GM19238 (cell line): Measurements from ENCODE around the gene DGUOK.
"Not testable (repeated sequence)": the region's sequence is repeated elsewhere in the genome, so short reads cannot be mapped to it uniquely, and the experiment has no call there.

Experiments used
- DNase-seq: peaks from one replicate; pipeline ENCODE4 v3.0.0; 2011; ENCODE audit warnings: low spot score; ENCODE audit not compliant: insufficient read length

Gene DGUOK

GRCh38 chr2:73926493-73927327 lies at the start of gene DGUOK:
DGUOK (plus strand) TSS chr2:73926880; CDS start chr2:73926911, 31 bp downstream.
- peak; percentile 91 for DNase-seq

DNA sequence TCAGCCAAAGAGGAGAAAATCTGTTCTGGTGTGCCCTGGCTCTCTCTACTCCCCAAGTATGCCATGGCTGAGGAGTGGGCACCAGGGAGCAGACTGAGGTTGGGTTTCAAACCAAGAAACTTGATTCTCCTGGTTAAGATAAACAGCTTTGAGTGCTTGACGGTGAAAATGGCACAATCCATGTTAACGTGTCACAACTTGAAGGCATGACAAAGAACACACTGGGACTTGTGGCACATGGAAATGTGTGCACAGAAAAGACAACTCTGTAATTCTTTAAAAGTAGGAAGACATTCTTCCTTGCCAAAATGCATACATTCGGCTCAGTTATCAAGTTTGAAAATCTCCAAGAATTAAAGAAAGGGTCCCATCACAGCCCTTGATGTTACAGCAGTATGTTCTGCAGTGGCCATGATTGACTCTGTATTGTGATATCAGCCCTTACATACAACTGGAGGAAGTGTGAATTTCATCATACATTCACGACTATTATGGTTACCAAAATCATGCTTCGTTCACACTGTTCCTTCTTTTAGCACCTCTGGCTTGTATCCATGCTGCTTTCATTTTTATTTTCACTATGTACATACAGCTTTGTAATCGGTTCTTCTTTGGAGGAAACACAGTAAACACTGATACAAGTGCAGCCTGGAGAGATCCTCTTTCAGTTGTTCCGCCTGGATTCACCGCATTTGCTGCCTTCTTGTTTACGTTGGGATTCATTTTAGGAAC lies 49.4 kb upstream of the DGUOK start:
- no peak for DNase-seq

DNA sequence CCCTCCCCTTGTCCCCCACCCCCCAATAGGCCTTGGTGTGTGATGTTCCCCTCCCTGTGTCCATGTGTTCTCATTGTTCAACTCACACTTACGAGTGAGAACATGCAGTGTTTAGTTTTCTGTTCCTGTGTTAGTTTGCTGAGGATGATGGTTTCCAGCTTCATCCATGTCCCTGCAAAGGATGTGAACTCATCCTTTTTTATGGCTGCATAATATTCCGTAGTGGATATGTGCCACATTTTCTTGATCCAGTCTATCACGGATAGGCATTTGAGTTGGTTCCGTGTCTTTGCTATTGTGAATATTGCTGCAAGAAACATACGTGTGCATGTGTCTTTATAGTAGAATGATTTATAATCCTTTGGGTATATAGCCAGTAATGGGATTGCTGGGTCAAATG lies 48.7 kb upstream of the DGUOK start:
- DNase-seq, result not testable (repeated sequence)

DNA sequence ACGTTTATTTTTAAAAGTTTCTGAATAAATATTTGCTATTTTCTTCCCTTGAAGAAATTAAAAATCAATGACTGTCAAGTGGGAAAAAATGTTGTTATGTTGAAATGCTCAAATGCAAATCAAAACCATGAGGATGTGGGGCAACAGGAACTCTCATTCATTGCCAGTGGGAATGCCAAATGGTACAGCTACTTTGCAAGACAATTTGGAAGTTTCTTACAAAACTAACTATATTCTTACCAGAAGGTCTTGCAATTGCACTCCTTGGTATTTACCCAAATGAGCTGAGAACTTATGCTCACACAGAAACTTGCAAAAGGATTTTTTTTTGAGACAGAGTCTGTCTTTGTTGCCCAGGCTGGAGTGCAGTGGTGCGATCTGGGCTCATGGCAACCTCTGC lies 41.3 kb upstream of the DGUOK start:
- no peak for DNase-seq

GRCh38 chr2:73886357-73886756 lies 40.3 kb upstream of the DGUOK start:
- DNase-seq, result no peak

DNA sequence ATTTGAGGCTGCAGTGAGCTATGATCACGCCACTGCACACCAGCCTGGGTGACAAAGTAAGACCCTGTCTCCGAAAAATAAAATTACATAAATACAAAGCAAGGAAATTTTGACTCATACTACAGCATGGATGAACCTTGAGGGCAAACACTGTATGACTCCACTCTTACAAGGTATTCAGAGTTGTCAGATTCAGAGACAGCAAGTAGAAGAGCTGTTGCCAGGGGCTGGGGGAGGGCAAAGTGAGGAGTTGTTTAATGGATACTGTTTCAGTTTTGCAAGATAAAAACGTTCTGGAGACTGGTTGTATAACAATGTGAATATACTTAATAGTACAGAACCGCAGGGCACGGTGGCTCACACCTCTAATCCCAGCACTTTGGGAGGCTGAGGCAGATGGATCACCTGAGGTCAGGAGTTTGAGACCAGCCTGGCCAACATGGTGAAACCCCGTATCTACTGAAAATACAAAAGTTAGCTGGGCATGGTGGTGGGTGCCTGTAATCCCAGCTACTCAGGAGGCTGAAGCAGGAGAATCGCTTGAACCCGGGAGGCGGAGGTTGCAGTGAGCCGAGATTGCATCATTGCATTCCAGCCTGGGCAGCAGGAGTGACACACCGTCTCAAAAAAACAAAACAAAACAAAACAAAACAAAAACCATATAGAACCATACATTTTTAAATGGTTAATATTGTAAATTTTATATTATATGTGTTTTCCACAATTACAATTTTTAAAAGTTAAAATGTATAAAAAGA lies 38.9 kb upstream of the DGUOK start:
- not testable (repeated sequence) for DNase-seq

DNA sequence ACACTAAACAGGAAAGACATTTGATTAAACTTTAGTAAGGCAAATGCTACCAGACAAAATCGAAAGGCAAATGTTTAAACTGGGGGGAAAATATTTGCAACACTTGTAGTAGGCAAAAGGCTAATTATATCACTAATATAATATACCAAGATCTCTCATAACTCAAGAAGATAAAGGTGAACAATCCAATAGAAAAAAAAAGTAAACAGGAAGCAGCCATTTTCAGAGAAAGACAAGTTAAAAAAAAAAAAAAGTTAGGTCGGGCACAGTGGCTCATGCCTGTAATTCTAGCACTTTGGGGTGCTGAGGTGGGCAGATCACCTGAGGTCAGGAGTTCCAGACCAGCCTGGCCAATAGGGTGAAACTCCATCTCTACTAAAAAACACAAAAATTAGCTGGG lies 38.3 kb upstream of the DGUOK start:
- DNase-seq, result no peak

DNA sequence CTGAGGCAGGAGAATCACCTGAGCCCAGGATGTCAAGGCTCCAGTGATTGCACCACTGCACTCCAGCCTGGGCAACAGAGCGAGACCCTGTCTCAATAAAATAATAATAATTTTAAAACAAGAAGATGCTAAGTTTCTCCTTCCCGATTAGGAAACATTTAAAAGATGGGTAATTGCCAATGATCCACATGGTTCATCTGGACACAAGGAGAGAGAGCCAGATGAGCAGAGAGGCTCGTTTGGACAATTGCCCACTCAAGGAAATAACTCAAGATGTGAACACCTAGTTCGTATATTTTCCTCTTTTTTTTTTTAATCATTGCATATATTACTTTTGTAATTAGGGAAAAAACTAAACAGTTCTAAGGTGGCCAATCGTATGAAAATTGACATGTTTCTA lies 37.5 kb upstream of the DGUOK start:
- no peak for DNase-seq

DNA sequence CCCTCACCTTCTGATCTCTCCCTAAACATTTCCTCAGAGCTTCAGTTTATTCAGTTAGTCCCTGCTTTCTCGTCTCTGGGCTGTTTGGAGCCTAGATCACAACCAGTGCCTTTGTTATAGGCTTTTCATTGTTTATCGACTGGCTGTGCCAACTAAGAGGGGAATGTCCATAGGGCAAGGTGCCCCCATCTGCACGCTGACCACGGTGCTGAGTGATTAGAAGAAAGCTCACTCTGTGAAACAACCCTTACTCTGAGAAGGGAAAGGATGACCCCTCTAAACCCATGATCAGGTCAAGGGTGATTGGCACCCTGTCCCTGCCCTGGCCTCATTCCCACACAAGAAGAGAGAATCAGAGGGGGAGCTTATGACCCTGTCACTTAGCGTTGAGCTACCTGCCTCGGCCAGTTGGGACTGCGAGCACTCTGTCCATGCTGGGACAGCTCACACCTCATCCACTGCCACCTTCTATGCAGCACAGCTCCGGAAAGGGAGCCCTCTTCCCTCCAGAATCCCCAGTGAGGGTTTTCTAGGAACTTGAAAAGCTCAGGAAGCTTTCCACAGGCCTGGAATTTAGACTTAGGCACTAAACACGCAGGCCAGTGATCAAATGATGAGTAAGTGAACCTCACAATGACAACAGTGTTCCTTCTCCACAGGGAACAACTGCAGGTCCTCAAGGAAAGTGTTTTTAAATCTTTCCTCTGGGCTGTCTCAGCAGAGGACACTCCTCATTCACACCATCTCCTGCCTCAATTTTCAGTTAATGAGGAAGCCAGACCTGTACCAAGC lies 36.2 kb upstream of the DGUOK start:
- DNase-seq, result no peak

DNA sequence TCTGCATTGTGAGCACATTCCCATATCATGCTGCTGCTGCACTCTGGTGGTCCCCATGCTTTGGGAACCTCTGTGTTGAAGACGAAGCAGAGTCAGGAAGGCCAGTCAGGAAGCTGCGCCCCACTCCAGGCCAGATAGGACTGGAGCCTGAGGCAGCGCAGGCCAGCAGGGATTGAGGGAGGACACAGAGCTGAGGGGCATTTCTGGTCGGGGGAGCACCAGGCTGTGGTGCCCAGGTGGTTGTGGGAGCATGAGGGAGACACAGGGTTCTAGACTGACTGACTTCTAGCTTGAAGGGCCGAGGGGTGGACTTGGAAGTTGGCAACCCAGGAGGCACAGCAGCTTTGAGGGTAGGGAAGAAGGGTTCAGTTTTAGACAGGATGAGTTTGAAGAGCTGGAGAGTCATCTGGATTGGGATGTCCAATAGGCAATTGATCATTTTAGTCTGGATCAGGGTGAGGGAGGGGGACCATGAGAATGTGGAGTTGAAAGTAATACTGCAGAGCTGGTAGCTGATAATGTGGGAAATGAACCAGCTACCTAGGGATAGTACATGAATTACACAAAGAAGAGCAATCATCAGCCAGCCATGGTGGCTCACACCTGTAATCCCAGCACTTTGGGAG lies 35.3 kb upstream of the DGUOK start:
- no peak for DNase-seq

GRCh38 chr2:73892631-73893329 lies 33.9 kb upstream of the DGUOK start, which contains the start of gene ACTG2:
ACTG2 (plus strand) TSS chr2:73893008; CDS start chr2:73901312, 8,304 bp downstream.
- no peak for DNase-seq

DNA sequence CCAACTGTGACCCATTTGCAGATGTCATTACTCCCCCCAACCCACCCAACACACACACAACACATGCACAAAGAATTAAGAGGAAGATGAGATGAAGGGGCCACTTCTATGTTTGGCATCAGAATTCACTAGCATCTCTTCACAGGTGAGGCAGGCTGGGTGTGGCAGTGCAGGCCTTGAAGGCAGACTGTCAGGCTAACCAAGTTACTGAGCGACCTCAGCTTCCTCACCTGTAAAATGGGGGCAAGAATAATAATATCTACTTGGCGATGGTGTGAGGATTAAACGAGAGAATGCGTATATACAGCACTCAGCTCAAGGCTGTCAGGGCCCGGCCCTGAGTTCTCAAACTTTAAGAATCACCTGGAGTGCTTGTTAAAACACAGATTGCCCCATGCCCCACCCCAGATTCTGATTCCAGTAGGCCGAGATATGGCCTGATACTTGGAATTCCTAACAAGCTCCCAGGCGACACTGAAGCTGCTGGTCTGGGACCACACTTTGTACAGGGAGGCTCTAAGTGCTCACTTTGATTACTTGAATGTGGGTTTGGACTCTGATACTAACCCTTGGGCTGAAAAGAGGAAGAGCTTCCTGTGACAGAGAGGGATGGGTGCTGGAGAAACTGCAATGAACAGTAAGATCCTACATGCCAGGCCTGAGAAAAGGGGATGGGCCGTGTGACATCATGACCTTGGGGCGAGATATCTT lies 32.8 kb upstream of the DGUOK start:
- no peak for DNase-seq

- DNase-seq, result no peak
These were observed 32.2 kb upstream of the DGUOK start for GRCh38 chr2:73894475-73894850.

GRCh38 chr2:73894877-73895276 lies 31.8 kb upstream of the DGUOK start:
- DNase-seq, result no peak

DNA sequence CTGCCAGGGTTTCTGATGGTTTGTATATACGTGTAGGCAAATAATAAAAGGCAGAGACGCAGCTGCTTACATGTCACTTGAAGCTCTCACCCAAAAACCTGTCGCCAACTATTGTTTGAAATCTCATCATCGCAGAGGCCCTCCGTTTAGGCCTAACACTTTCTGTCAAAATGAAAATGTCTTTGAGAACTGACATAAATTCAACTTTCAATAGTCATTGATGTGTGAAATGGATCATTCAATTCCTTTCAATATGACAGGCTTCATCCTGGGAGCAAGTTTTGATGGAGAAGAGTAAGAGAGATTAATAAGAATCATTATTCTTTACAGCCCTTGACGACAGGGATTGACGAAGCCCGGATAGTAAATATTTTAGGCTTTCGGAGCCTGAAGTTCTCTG lies 31.2 kb upstream of the DGUOK start:
- DNase-seq, result no peak

GRCh38 chr2:73896362-73897239 lies 30.1 kb upstream of the DGUOK start:
- no peak for DNase-seq

GRCh38 chr2:73897240-73897583 lies 29.5 kb upstream of the DGUOK start:
- DNase-seq, result no peak

- DNase-seq, result no peak
These were observed 28.7 kb upstream of the DGUOK start for GRCh38 chr2:73897934-73898333.
